ENCODE measurements around the gene SLC26A6. TPM values are rescaled to one million over a fixed set of nuclear protein-coding genes. Genes with fewer than 3 reads are reported as not detected.

The SLC26A6 gene
- total RNA-seq, 4 donors from 2014 or later: 7.7 to 9.4 (median 9.0) TPM

- no peaks in the 10 kb centered on the region for H3K36me3 ChIP-seq
- TF ChIP-seq CTCF (IDR thresholded peaks at IDR 0.05): peak in 1 of 6 experiments; percentile 5
- no peak for TF ChIP-seq POLR2A (IDR thresholded peaks at IDR 0.05)
- H3K27me3 ChIP-seq: peaks cover 0 to 77% (median 2%) of the 10 kb centered on the region in 4 donors
- no peak for DNase-seq
- H3K27ac ChIP-seq: no peak overlapping the region
- H3K4me1 ChIP-seq: peaks cover 25 to 39% (median 27%) of the 10 kb centered on the region in 3 donors
- H3K9me3 ChIP-seq: no peaks in the 10 kb centered on the region
- peak overlapping the region in 3 of 4 donors; percentile 32 to 73 (median 40) for H3K4me3 ChIP-seq
- 3% methylated on average over 19 of the region's 67 CpGs; no CpG with 5 or more reads in 1 of the 2 donors for WGBS, 2 donors
- intact Hi-C loops (cut with DNase I): no loop called here
Measured at GRCh38 chr3:48661501-48662144, 26.4 kb upstream of the SLC26A6 start.

- DNase-seq: no peak
- WGBS, 2 donors: 92 to 97% methylated on average over 15 to 20 of the region's 61 CpGs
- Histone ChIP-seq H3K36me3 (no peaks in the 10 kb centered on the region), H3K4me1 (peaks cover 29 to 47% (median 34%) of the 10 kb centered on the region in 3 donors), H3K27me3 (peaks cover 0 to 83% (median 2%) of the 10 kb centered on the region in 4 donors), H3K9me3 (no peaks in the 10 kb centered on the region), H3K27ac (no peak overlapping the region), H3K4me3 (peak overlapping the region in 2 of 4 donors; percentile 40 to 73)
- TF ChIP-seq POLR2A (IDR thresholded peaks at IDR 0.05) (no peak), CTCF (IDR thresholded peaks at IDR 0.05) (no peak)
- intact Hi-C loops (cut with DNase I): no loop called here
Measured at GRCh38 chr3:48660800-48661400, 25.6 kb upstream of the SLC26A6 start.

GRCh38 chr3:48656841-48657281 is 21.6 kb upstream of the SLC26A6 start:
- TF ChIP-seq POLR2A (IDR thresholded peaks at IDR 0.05): no peak
- no peak for TF ChIP-seq CTCF (IDR thresholded peaks at IDR 0.05)
- H3K36me3 ChIP-seq: no peaks in the 10 kb centered on the region
- peak overlapping the region in 3 of 4 donors; percentile 43 to 86 (median 76) for H3K27ac ChIP-seq
- H3K9me3 ChIP-seq: no peaks in the 10 kb centered on the region
- WGBS, 2 donors: 54 to 69% methylated on average over 13 to 31 of the region's 45 CpGs
- peaks cover 20 to 29% (median 24%) of the 10 kb centered on the region in 3 donors for H3K4me1 ChIP-seq
- DNase-seq: no peak
- peak overlapping the region; percentile 42 to 76 (median 53) for H3K4me3 ChIP-seq
- H3K27me3 ChIP-seq: peaks cover 0 to 58% (median under 1%) of the 10 kb centered on the region in 4 donors
- intact Hi-C loops (cut with DNase I): no loop called here

- peaks cover 0 to 52% (median 0%) of the 10 kb centered on the region in 4 donors for H3K27me3 ChIP-seq
- H3K4me1 ChIP-seq: peaks cover 14 to 23% (median 20%) of the 10 kb centered on the region in 3 donors
- H3K4me3 ChIP-seq: peak overlapping the region; percentile 42 to 76 (median 53)
- peak overlapping the region; percentile 43 to 86 (median 70) for H3K27ac ChIP-seq
- no peak for TF ChIP-seq POLR2A (IDR thresholded peaks at IDR 0.05)
- TF ChIP-seq CTCF (IDR thresholded peaks at IDR 0.05): peak; percentile 60 to 86 (median 76)
- intact Hi-C loops (cut with DNase I): no loop called here
- no peak for DNase-seq
- no peaks in the 10 kb centered on the region for H3K9me3 ChIP-seq
- whole genome bisulfite sequencing, 2 donors: 0 to 1% methylated on average over 4 to 29 of the region's 94 CpGs
- no peaks in the 10 kb centered on the region for H3K36me3 ChIP-seq
Measured at GRCh38 chr3:48656061-48656840, 21.0 kb upstream of the SLC26A6 start.

Data from esophagus squamous epithelium (tissue), 5 donors.